SK-N-SH treated with all-trans-retinoic acid at 6 μM for 48 hours (cell line): ENCODE results near the gene FOXN3.

ENCODE experiments used
- ARNTL ChIP-seq: fragments of 450-650 bp; formaldehyde crosslinking; IDR thresholded peaks from 2 replicates; pipeline ENCODE4 v1.5.0; 2020; ENCODE audit warnings: low read depth, mild to moderate bottlenecking, moderate library complexity, borderline replicate concordance
- GLIS3 ChIP-seq: fragments of 250-450 bp; sonication (Bioruptor Pico); IDR thresholded peaks from 2 replicates; pipeline ENCODE4 v1.5.0; 2020; ENCODE audit warnings: mild to moderate bottlenecking, moderate library complexity
- TF ChIP-seq, protein P1 (sequence below): fragments of 250-450 bp; sonication (Bioruptor Pico); IDR thresholded peaks from 2 replicates; pipeline ENCODE4 v1.8.0; 2020; ENCODE audit warnings: mild to moderate bottlenecking, moderate library complexity, borderline replicate concordance

DNA sequence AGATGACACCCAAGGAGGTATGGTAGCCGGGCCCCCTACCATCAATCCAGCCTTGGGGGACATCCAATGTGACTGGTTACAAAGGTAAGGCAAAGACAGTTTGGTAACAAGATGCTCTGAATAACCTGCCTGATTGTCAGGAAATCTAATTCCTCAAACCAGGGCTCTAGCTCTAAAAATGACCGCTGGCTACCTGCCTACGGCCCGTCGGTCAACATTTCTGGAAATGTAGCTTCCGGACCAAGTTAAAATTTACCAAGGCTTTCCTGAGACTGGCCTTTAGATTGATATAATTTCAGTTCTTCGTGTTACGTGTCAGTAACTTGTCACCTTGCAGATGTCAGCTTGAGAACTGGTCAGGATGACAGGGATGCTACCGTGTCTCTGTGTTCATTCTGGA is 34.2 kb upstream of the FOXN3 start:
- TF ChIP-seq GLIS3 (no peak), ARNTL (CRISPR knock-in tag) (no peak)
- TF ChIP-seq, protein P1, sequence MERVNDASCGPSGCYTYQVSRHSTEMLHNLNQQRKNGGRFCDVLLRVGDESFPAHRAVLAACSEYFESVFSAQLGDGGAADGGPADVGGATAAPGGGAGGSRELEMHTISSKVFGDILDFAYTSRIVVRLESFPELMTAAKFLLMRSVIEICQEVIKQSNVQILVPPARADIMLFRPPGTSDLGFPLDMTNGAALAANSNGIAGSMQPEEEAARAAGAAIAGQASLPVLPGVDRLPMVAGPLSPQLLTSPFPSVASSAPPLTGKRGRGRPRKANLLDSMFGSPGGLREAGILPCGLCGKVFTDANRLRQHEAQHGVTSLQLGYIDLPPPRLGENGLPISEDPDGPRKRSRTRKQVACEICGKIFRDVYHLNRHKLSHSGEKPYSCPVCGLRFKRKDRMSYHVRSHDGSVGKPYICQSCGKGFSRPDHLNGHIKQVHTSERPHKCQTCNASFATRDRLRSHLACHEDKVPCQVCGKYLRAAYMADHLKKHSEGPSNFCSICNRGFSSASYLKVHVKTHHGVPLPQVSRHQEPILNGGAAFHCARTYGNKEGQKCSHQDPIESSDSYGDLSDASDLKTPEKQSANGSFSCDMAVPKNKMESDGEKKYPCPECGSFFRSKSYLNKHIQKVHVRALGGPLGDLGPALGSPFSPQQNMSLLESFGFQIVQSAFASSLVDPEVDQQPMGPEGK = no peak
